ENCODE results near the gene CYP2A13. TPM values are rescaled to one million over a fixed set of nuclear protein-coding genes. Genes with fewer than 3 reads are reported as not detected.
"Not testable (repeated sequence)": the region's sequence is repeated elsewhere in the genome, so short reads cannot be mapped to it uniquely, and the experiment has no call there.

CYP2A13 gene
- total RNA-seq, 1 experiment from 2014 or later, result not detected

DNA sequence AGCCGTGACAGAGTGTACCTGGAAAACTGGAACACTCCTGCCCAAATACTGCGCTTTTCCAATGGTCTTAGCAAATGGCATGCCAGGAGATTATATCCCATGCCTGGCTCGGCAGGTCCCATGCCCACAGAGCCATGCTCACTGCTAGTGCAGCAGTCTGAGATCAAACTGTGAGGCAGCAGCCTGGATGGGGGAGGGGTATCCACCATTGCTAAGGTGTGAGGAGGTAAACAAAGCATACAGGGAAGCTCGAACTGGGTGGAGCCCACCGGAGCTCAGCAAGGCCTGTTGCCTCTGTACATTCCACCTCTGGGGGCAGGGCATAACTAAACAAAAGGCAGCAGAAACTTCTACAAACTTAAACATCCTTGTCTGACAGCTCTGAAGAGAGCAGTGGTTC, 10.5 kb downstream of the CYP2A13 start:
- Histone ChIP-seq H3K9me3 (ENCODE audit: control insufficient read depth, insufficient read depth, low read depth, low read length) (no peaks in the 10 kb centered on the region), H3K4me3 (ENCODE audit: low read depth in 2 of 2, low read length in 2 of 2) (no peak overlapping the region), H3K27ac (ENCODE audit: low read length) (no peak overlapping the region), H3K27me3 (ENCODE audit: control insufficient read depth, insufficient read depth, low read length) (no peaks in the 10 kb centered on the region), H3K4me1 (ENCODE audit: control insufficient read depth, insufficient read depth, low read length) (no peaks in the 10 kb centered on the region), H3K36me3 (ENCODE audit: control insufficient read depth, insufficient read depth, low read length) (no peaks in the 10 kb centered on the region)
- ATAC-seq (no peak), DNase-seq (ENCODE audit: low read depth, low spot score) (no peak)
- in situ Hi-C loops (cut with HindIII; ENCODE audit: low pct_unique_long_range_greater_than_20kb, low sequenced_read_pairs) (no loop called here), intact Hi-C loops (cut with micrococcal nuclease; ENCODE audit: unreplicated experiment) (no loop called here)
- CTCF ChIA-PET, result no interaction called here
- TF ChIP-seq POLR2AphosphoS5 (IDR thresholded peaks at IDR 0.05; ENCODE audit: low read depth, low read length) (no peak), CTCF (IDR thresholded peaks at IDR 0.05) (no peak), REST (IDR thresholded peaks at IDR 0.05; ENCODE audit: insufficient read depth in 1 of 2, low read depth in 2 of 2, low read length in 1 of 2) (no peak), SIN3A (IDR thresholded peaks at IDR 0.05; ENCODE audit: borderline replicate concordance, insufficient read depth, low read depth, low read length) (no peak), TCF7L2 (IDR thresholded peaks at IDR 0.05; ENCODE audit: low read depth, low read length) (no peak)
- no TSS peak for BruUV-seq (replicated peaks)
- POLR2A ChIA-PET, result no interaction called here

GRCh38 chr19:41102210-41102609, 14.0 kb downstream of the CYP2A13 start:
- H3K4me1 ChIP-seq (ENCODE audit: control insufficient read depth, insufficient read depth, low read length); intact Hi-C loops (cut with micrococcal nuclease; ENCODE audit: unreplicated experiment); BruUV-seq (replicated peaks); ATAC-seq; H3K4me3 ChIP-seq (ENCODE audit: low read depth in 2 of 2, low read length in 2 of 2); CTCF ChIA-PET; H3K27ac ChIP-seq (ENCODE audit: low read length); POLR2A ChIA-PET; H3K36me3 ChIP-seq (ENCODE audit: control insufficient read depth, insufficient read depth, low read length); DNase-seq (ENCODE audit: low read depth, low spot score); H3K27me3 ChIP-seq (ENCODE audit: control insufficient read depth, insufficient read depth, low read length); in situ Hi-C loops (cut with HindIII; ENCODE audit: low pct_unique_long_range_greater_than_20kb, low sequenced_read_pairs); H3K9me3 ChIP-seq (ENCODE audit: control insufficient read depth, insufficient read depth, low read depth, low read length): not testable (repeated sequence)

GRCh38 chr19:41106177-41106576, 17.9 kb downstream of the CYP2A13 start:
- ChIA-PET CTCF (no interaction called here), POLR2A (no interaction called here)
- Histone ChIP-seq H3K9me3 (ENCODE audit: control insufficient read depth, insufficient read depth, low read depth, low read length) (no peaks in the 10 kb centered on the region), H3K27ac (ENCODE audit: low read length) (no peak overlapping the region), H3K4me1 (ENCODE audit: control insufficient read depth, insufficient read depth, low read length) (no peaks in the 10 kb centered on the region), H3K4me3 (ENCODE audit: low read depth in 2 of 2, low read length in 2 of 2) (no peak overlapping the region), H3K36me3 (ENCODE audit: control insufficient read depth, insufficient read depth, low read length) (no peaks in the 10 kb centered on the region), H3K27me3 (ENCODE audit: control insufficient read depth, insufficient read depth, low read length) (no peaks in the 10 kb centered on the region)
- no peak for DNase-seq (ENCODE audit: low read depth, low spot score)
- in situ Hi-C loops (cut with HindIII; ENCODE audit: low pct_unique_long_range_greater_than_20kb, low sequenced_read_pairs), result no loop called here
- intact Hi-C loops (cut with micrococcal nuclease; ENCODE audit: unreplicated experiment), result no loop called here
- ATAC-seq, result no peak
- BruUV-seq (replicated peaks), result no TSS peak
- no peak for TF ChIP-seq CTCF (IDR thresholded peaks at IDR 0.05)
- TF ChIP-seq TCF7L2 (IDR thresholded peaks at IDR 0.05; ENCODE audit: low read depth, low read length), result no peak
- no peak for TF ChIP-seq POLR2AphosphoS5 (IDR thresholded peaks at IDR 0.05; ENCODE audit: low read depth, low read length)
- no peak for TF ChIP-seq REST (IDR thresholded peaks at IDR 0.05; ENCODE audit: insufficient read depth in 1 of 2, low read depth in 2 of 2, low read length in 1 of 2)
- TF ChIP-seq SIN3A (IDR thresholded peaks at IDR 0.05; ENCODE audit: borderline replicate concordance, insufficient read depth, low read depth, low read length), result no peak
